OCI-LY7 (cell line): Measurements from ENCODE around the gene EMCN. TPM values are rescaled to one million over a fixed set of nuclear protein-coding genes. Genes with fewer than 3 reads are reported as not detected.

Experiments used
- BruUV-seq: library from RNA; stranded (reverse); fragments of 400-500 nt; replicated peaks from 2 replicates; lab custom pipeline; 2021; lab: Mats Ljungman, UMichigan
- CTCF ChIA-PET: fragments of 300-600 bp; sonication (Branson Sonifier 250); formaldehyde crosslinking; loops from one replicate; lab custom pipeline; 2022; ENCODE audit warnings: antibody characterized with exemption; ENCODE audit not compliant: unreplicated experiment; lab: Charles Lee
- POLR2A ChIA-PET: fragments of 300-600 bp; sonication (Branson Sonifier 250); formaldehyde crosslinking; loops from one replicate; lab custom pipeline; 2022; ENCODE audit warnings: antibody characterized with exemption; lab: Charles Lee
- DNase-seq: peaks from one replicate; pipeline ENCODE4 v3.0.0-alpha.2; 2015; ENCODE audit warnings: low spot score
- H2AFZ ChIP-seq: fragments of 200-600 bp; sonication (generic), shearing (Covaris generic); 2 replicates; pipeline ENCODE4 v1.6.1; 2014; ENCODE audit warnings: mild to moderate bottlenecking, antibody characterized with exemption, low read length, moderate library complexity
- H3K27ac ChIP-seq: fragments of 200-600 bp; sonication (generic); 2 replicates; pipeline ENCODE4 v1.5.1; 2014; ENCODE audit warnings: mixed run types, low read depth, mild to moderate bottlenecking, moderate library complexity, low read length, inconsistent platforms; ENCODE audit not compliant: poor library complexity, severe bottlenecking
- H3K36me3 ChIP-seq: fragments of 200-600 bp; sonication (generic); 2 replicates; pipeline ENCODE4 v1.6.1; 2014; ENCODE audit warnings: mild to moderate bottlenecking, antibody characterized with exemption, low read length, moderate library complexity, mixed read lengths; ENCODE audit not compliant: insufficient read depth
- H3K4me1 ChIP-seq: fragments of 200-600 bp; sonication (generic); 2 replicates; pipeline ENCODE4 v1.5.1; 2014; ENCODE audit warnings: mild to moderate bottlenecking, low read length; ENCODE audit not compliant: insufficient read depth, poor library complexity, severe bottlenecking
- H3K4me2 ChIP-seq: fragments of 200-600 bp; sonication (generic); 2 replicates; pipeline ENCODE4 v1.6.1; 2014; ENCODE audit warnings: mild to moderate bottlenecking, low read length
- H3K4me3 ChIP-seq: fragments of 200-600 bp; sonication (generic); 2 replicates; pipeline ENCODE4 v1.5.1; 2014; ENCODE audit warnings: mild to moderate bottlenecking, low read depth, low read length; ENCODE audit not compliant: poor library complexity, severe bottlenecking
- H3K79me2 ChIP-seq: fragments of 200-600 bp; sonication (generic); 2 replicates; pipeline ENCODE4 v1.6.1; 2016; ENCODE audit warnings: low read depth, mild to moderate bottlenecking, low read length, moderate library complexity, mixed read lengths; ENCODE audit not compliant: insufficient read depth
- H3K9me2 ChIP-seq: fragments of 200-600 bp; sonication (generic); 2 replicates; pipeline ENCODE4 v1.6.1; 2016; ENCODE audit warnings: mild to moderate bottlenecking, low read length, mixed read lengths; ENCODE audit not compliant: insufficient read depth
- H3K9me3 ChIP-seq: fragments of 200-600 bp; sonication (generic); 2 replicates; pipeline ENCODE4 v1.6.1; 2014; ENCODE audit warnings: mild to moderate bottlenecking, mixed run types, low read length, mixed read lengths
- H4K20me1 ChIP-seq: fragments of 200-600 bp; sonication (generic); 2 replicates; pipeline ENCODE4 v1.6.1; 2014; ENCODE audit warnings: mild to moderate bottlenecking, antibody characterized with exemption, low read length, moderate library complexity, mixed read lengths; ENCODE audit not compliant: insufficient read depth
- EZH2phosphoT487 ChIP-seq: fragments of 200-600 bp; sonication (generic); IDR thresholded peaks from 2 replicates; pipeline ENCODE4 v1.6.1; 2018; ENCODE audit warnings: low read depth, borderline replicate concordance, mild to moderate bottlenecking, mixed run types, antibody characterized with exemption, low read length, moderate library complexity, mixed read lengths
- intact Hi-C: fragments of 100-400 bp; cut with micrococcal nuclease; formaldehyde crosslinking; loops from one replicate; pipeline ENCODE4 v1.10.0; 2022; ENCODE audit not compliant: unreplicated experiment
- total RNA-seq, 2 experiments: library from RNA; depleted of rRNA in 1 of 2; stranded (reverse); fragments of >200 nt in 1 of 2; shearing (Covaris generic) in 1 of 2; gene quantifications; 2 replicates each; pipeline ENCODE4 v1.2.3, GENCODE V29; 2014 to 2022
- TF ChIP-seq, protein P1 (sequence below): fragments of 200-600 bp; sonication (generic); conservative IDR thresholded peaks from 2 replicates; pipeline ENCODE4 v1.5.1; 2014; ENCODE audit warnings: mild to moderate bottlenecking, antibody characterized with exemption, low read length, moderate library complexity, mixed read lengths

The EMCN gene
- total RNA-seq, 2 experiments from 2014 or later, result not detected

DNA sequence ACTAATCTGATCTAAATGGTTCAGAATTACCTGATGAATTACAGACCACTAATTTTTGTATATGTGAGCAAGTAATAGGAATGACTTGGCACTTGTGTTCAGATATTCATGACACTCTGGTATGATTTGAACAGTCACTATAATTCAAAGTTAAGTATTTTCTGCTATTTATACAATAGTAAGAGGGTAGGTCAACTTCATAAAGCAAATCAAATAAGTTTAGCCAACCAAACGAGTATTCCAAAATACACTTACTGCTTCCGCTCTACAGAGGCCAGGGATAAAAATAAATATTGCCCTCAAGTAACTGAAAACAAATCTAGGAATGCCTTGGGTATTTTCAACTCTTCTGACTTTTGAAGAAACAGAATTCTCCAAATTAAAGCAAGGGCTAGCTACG is 9.1 kb downstream of the EMCN start:
- Histone ChIP-seq H3K9me2 (no peaks in the 10 kb centered on the region), H3K27ac (no peak overlapping the region), H3K9me3 (no peaks in the 10 kb centered on the region), H3K4me1 (no peaks in the 10 kb centered on the region), H3K79me2 (no peaks in the 10 kb centered on the region), H3K4me2 (no peak overlapping the region), H2AFZ (no peak overlapping the region), H3K4me3 (no peak overlapping the region), H4K20me1 (no peaks in the 10 kb centered on the region), H3K36me3 (no peaks in the 10 kb centered on the region)
- intact Hi-C loops, result no loop called here
- BruUV-seq, result no TSS peak
- DNase-seq, result no peak
- CTCF ChIA-PET, result no interaction called here
- TF ChIP-seq EZH2phosphoT487, result no peak
- TF ChIP-seq, protein P1, sequence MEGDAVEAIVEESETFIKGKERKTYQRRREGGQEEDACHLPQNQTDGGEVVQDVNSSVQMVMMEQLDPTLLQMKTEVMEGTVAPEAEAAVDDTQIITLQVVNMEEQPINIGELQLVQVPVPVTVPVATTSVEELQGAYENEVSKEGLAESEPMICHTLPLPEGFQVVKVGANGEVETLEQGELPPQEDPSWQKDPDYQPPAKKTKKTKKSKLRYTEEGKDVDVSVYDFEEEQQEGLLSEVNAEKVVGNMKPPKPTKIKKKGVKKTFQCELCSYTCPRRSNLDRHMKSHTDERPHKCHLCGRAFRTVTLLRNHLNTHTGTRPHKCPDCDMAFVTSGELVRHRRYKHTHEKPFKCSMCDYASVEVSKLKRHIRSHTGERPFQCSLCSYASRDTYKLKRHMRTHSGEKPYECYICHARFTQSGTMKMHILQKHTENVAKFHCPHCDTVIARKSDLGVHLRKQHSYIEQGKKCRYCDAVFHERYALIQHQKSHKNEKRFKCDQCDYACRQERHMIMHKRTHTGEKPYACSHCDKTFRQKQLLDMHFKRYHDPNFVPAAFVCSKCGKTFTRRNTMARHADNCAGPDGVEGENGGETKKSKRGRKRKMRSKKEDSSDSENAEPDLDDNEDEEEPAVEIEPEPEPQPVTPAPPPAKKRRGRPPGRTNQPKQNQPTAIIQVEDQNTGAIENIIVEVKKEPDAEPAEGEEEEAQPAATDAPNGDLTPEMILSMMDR, result no peak
- POLR2A ChIA-PET, result no interaction called here

DNA sequence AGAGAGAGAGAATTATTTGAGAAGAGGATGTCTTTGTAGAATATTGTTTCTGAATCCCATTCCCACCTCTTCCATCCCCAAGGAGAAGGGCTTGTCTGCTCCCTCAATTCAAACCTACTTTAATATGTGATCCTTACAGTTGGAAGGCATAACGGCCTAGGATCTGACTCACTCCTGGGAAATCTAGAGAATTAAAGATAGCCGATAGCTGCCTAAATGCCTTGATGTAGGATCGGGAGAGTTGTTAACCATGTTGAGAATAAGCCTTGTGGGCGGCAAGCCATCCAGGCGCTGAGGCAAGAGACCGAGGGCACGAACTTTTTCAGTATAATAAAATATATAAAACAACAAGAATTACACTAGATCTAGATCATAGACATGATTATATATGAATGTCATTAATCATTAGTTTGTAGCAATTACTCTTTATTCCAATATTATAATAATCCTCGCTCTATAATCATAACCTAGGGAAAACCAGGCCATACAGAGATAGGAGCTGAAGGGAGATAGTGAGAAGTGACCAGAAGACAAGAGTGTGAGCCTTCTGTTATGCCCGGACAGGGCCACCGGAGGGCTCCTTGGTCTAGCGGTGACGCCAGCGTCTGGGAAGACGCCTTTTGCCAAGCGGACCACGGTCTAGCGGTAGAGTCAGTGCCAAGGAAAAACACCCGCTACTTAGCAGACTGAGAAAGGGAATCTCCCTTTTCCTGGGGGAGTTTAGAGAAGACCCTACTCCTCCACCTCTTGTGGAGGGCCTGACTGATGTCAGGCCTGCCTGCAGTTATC is 13.5 kb downstream of the EMCN start:
- ChIA-PET CTCF (interaction anchor here (0.9 kb wide), 1 partner anchor 233 kb away, joined by 3 read pairs; no protein-coding TSS in a partner anchor), POLR2A (no interaction called here)
- H3K79me2 ChIP-seq, result no peaks in the 10 kb centered on the region
- no peaks in the 10 kb centered on the region for H3K9me3 ChIP-seq
- TF ChIP-seq EZH2phosphoT487, result no peak
- TF ChIP-seq, protein P1, result 0 out of 2 replicates have a peak, but pooled peaks have one; percentile 23
- H4K20me1 ChIP-seq, result no peaks in the 10 kb centered on the region
- no peak for DNase-seq
- intact Hi-C loops, result no loop called here
- no peaks in the 10 kb centered on the region for H3K36me3 ChIP-seq
- H3K4me3 ChIP-seq, result no peak overlapping the region
- no TSS peak for BruUV-seq
- H3K4me2 ChIP-seq, result no peak overlapping the region
- no peak overlapping the region for H3K27ac ChIP-seq
- H2AFZ ChIP-seq, result no peak overlapping the region
- no peaks in the 10 kb centered on the region for H3K4me1 ChIP-seq
- no peaks in the 10 kb centered on the region for H3K9me2 ChIP-seq

DNA sequence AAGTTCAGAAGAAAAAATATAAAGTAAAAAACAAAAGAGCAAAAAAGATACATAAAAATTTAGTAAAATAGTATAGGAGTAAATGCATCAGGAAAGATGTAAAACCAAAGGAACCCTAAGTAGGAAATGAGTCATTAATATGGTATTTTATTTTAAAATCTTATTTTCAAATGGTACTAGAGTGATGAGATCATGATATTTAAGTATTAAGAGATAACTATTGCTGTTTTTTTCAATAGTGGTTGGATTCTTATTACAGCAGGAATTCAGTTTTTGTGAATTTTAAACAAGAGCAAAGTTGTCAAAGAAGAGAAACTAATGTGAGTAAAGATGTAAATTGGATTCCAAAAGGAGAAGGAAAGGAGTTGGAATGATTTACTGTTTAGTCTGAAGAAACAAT is 20.0 kb downstream of the EMCN start:
- H3K9me2 ChIP-seq, result no peaks in the 10 kb centered on the region
- no peaks in the 10 kb centered on the region for H3K9me3 ChIP-seq
- no peaks in the 10 kb centered on the region for H3K79me2 ChIP-seq
- no peak for TF ChIP-seq EZH2phosphoT487
- TF ChIP-seq, protein P1, result no peak
- intact Hi-C loops, result no loop called here
- no peak overlapping the region for H3K27ac ChIP-seq
- H3K4me3 ChIP-seq, result no peak overlapping the region
- no peaks in the 10 kb centered on the region for H3K4me1 ChIP-seq
- no peaks in the 10 kb centered on the region for H4K20me1 ChIP-seq
- ChIA-PET CTCF (no interaction called here), POLR2A (no interaction called here)
- no TSS peak for BruUV-seq
- DNase-seq, result no peak
- no peak overlapping the region for H3K4me2 ChIP-seq
- H2AFZ ChIP-seq, result no peak overlapping the region
- no peaks in the 10 kb centered on the region for H3K36me3 ChIP-seq
